ENCODE results near the gene CYP4F8.

CYP4F8 gene

GRCh38 chr19:15616627-15617270 is 1.7 kb downstream of the CYP4F8 start:
- DNase-seq, result no peak

- DNase-seq, result no peak
Measured at GRCh38 chr19:15618321-15618720, 3.3 kb downstream of the CYP4F8 start.

- no peak for DNase-seq
Measured at GRCh38 chr19:15621801-15622200, 6.8 kb downstream of the CYP4F8 start.

GRCh38 chr19:15622991-15623390 is 8.0 kb downstream of the CYP4F8 start:
- no peak for DNase-seq

- peak in 1 of 2 experiments; percentile 11 for DNase-seq
Measured at GRCh38 chr19:15623711-15624318, 8.8 kb downstream of the CYP4F8 start.

DNA sequence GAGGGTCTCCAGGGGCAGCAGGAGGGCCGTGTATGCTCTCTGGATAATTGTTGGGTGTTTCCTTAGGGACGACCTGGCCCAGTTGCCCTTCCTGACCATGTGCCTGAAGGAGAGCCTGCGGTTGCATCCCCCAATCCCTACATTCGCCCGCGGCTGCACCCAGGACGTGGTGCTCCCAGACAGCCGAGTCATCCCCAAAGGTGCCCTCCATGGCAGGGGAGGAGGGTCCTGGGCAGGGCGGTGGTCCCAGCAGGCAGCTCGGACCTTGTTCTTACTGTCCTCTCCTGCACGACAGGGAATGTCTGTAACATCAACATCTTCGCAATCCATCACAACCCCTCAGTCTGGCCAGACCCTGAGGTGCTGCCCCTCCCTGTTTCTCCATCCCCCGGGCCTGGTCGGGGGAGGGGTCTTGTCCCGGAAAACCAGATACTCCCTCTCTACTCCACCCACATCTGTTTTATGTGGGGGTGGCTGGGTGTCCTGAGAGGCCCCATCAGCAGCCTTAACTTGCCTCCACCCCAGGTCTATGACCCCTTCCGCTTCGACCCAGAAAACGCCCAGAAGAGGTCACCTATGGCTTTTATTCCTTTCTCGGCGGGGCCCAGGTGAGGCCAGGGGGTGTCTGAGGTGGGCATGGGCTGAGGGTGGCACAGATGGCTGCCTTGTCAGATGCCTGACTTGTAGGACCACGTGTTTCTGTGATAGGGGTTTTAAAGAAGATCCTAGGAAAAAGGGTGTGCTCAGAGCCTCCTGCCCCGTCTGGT is 13.4 kb downstream of the CYP4F8 start:
- no peak for DNase-seq

GRCh38 chr19:15629003-15629880 is 14.2 kb downstream of the CYP4F8 start:
- DNase-seq, result peak; percentile 35 to 51

- DNase-seq, result peak in 1 of 2 experiments; percentile 12
Measured at GRCh38 chr19:15631817-15632216, 16.8 kb downstream of the CYP4F8 start.

DNA sequence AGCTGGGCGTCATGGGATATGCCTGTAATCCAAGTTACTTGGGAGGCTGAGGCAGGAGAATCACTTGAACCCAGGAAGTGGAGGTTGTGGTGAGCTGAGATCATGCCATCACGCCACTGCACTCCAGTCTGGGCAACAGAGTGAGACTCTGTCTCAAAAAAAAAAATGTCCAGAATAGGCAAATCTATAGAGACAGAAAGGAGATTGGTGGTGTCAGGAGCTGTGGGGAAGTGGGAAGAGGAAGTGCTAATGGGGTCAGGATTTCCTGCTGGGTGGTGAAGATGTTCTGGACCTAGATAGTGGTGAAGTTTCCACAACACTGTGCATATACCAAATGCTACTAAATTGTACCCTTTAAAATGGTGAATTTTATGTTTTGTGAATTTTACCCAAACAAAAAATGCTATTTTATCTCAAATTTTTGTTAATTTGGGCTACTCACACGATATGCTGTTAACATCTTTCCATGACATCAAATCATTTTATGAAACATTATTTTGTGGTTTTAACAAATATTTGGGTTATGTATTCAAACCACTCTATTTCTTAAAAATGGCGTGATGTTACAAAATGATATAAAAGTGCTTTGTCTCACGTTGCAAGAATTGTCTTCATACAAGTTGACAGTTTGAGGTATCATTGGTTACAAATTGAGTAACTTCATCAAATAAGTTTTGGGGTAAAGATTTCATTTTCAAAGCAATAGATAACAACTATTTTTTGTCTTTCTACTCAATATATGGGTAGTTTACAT is 18.2 kb downstream of the CYP4F8 start:
- peak; percentile 76 to 83 for DNase-seq

- no peak for DNase-seq
Measured at GRCh38 chr19:15634105-15634504, 19.1 kb downstream of the CYP4F8 start.

DNA sequence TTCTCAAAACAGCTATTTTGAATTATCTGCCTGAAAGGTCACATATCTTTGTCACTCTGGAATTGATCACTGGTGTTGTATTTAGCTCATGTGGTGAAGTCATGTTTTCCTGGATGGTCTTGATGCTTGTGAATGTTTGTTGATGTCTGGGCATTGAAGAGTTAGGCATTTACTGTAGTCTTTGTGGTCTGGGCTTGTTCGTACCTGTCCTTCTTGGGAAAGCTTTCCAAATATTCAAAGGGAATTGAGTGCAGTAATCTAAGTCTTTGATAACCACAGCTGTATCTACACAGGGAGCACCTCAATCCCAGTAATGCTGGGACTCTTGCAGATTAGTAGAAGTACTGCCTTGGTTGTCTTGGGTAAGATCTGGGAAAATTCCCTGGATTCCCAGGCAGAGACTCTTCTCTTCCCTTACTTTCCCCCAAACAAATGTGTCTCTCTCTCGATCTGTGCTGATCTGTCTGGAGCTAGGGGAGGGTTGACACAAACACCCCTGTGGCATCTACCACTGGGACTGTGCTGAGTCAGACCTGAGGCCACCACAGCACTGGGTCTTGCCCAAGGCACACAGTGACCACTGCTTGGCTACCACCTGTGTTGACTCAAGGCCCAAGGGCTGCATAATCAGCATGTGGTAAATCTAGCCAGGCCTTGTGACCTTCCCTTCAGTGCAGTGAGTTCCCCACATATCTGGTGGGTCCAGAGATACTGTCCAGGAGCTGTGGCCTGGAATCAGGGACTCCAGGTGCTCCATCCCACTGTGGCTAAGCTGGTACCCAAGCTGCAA is 20.2 kb downstream of the CYP4F8 start:
- peak in 1 of 2 experiments; percentile 3 for DNase-seq

- no peak for DNase-seq
Measured at GRCh38 chr19:15636026-15636425, 21.0 kb downstream of the CYP4F8 start.

- no peak for DNase-seq
Measured at GRCh38 chr19:15639596-15639995, 24.6 kb downstream of the CYP4F8 start.

GRCh38 chr19:15640294-15640903 is 25.4 kb downstream of the CYP4F8 start, which contains the start of gene CYP4F3:
TSS of gene CYP4F3 (plus strand) at chr19:15640897. CDS start at chr19:15641416, 519 bp downstream.
- DNase-seq, result peak; percentile 6 to 26

- no peak for DNase-seq
Measured at GRCh38 chr19:15640904-15641597, 26.0 kb downstream of the CYP4F8 start.

GRCh38 chr19:15641901-15642491 is 27.0 kb downstream of the CYP4F8 start:
- DNase-seq, result peak; percentile 64 to 70

DNA sequence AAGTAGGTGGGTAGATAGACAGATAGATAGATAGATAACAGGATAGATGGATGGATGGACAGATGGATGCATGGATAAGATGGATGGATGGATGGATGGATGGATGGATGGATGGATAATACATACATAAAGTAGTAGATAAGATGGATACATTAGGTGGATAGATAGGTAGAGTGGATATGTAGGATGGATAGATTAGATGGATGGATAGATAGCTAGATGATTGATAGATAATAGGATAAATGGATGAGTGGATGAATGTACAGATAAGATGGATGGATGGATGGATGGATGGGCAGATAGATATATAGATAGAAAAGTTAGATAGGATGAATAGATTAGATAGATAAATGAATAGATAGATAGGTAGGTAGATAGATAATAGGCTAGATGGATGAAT is 27.8 kb downstream of the CYP4F8 start:
- no peak for DNase-seq

GRCh38 chr19:15643387-15643786 is 28.4 kb downstream of the CYP4F8 start:
- no peak for DNase-seq

DNA sequence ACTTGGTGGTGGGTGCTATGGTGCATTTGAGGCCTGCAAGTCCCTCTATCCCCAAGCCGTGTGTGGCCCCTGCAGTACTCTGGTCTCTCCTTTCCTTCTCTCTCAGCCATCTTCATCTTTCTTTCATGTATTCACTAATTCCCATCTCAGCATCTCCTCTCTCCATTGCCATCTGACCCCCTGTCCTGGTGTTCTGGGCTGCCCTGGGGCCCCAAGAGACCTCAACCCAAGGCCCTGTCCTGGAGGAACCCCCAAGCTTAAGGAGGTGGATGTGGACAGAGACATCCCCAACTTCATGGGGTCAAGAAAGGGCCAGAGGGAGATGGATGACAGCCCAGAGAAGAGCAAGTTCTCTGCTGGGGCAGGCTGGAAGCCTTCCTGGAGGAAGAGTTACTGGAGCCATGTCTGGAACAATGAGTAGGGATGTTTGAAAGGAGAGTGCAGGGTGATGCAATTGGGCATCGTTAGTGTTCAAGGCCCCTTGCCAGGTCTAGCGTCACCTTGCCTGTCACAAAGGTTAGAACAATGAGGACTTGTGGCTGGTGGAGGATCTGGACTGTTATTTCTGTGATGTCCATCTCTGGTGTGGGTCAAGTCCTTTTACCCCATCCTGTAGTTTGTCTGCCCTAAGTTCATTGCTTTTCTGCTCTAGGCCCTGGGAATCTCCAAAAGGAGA is 29.2 kb downstream of the CYP4F8 start:
- DNase-seq, result no peak

Measured in AML-193 (cell line).